ENCODE measurements around the gene MAD1L1.

GRCh38 chr7:2254429-2255144 is 21.8 kb upstream of the MAD1L1 start:
- TF ChIP-seq CTCF (conservative IDR thresholded peaks at IDR 0.05) (no peak), EZH2 (IDR thresholded peaks at IDR 0.05; ENCODE audit: low read depth) (no peak)

Measured in PC-9 (cell line).